ENCODE data around the gene MGLL. TPM values are rescaled to one million over a fixed set of nuclear protein-coding genes. Genes with fewer than 3 reads are reported as not detected.
A peak's percentile ranks its signal among the peaks of the same experiment; 100 is the strongest.

Gene MGLL
- total and polyA plus RNA-seq, 2 donors from 2014 or later: 74.2 to 250 TPM

- Histone ChIP-seq H3K27me3 (ENCODE audit: control insufficient read depth, insufficient read depth, low read length) (no peaks in the 10 kb centered on the region), H3K9me3 (ENCODE audit: control insufficient read depth in 2 of 3, insufficient read depth in 1 of 3, low read length in 3 of 3) (no peaks in the 10 kb centered on the region), H3K4me1 (ENCODE audit: control insufficient read depth in 2 of 3, insufficient read depth in 2 of 3, low read depth in 1 of 3, low read length in 3 of 3) (peaks cover 0 to 13% (median 11%) of the 10 kb centered on the region in 3 donors), H3K4me3 (ENCODE audit: low read length in 3 of 3) (no peak overlapping the region), H3K36me3 (ENCODE audit: control insufficient read depth in 2 of 3, insufficient read depth in 3 of 3, low read length in 3 of 3) (no peaks in the 10 kb centered on the region), H3K27ac (ENCODE audit: low read depth in 2 of 2, low read length in 2 of 2) (peak overlapping the region; percentile 36 to 57), H3K9ac (ENCODE audit: low read length in 3 of 3) (peak overlapping the region in 1 of 3 donors; percentile 28)
- no peak for FAIRE-seq
- no peak for TF ChIP-seq CTCF (IDR thresholded peaks at IDR 0.05; ENCODE audit: borderline replicate concordance, extremely low read depth, insufficient read depth)
- intact Hi-C loops (cut with DNase I): no loop called here
- peak in 2 of 5 donors; percentile 31 to 94 for DNase-seq
Observed at GRCh38 chr3:127747751-127748521, 74.4 kb downstream of the MGLL start.

- H3K9ac ChIP-seq (ENCODE audit: low read length in 3 of 3): no peak overlapping the region
- DNase-seq (no peak), FAIRE-seq (no peak)
- H3K36me3 ChIP-seq (ENCODE audit: control insufficient read depth in 2 of 3, insufficient read depth in 3 of 3, low read length in 3 of 3): no peaks in the 10 kb centered on the region
- no peaks in the 10 kb centered on the region for H3K9me3 ChIP-seq (ENCODE audit: control insufficient read depth in 2 of 3, insufficient read depth in 1 of 3, low read length in 3 of 3)
- H3K4me1 ChIP-seq (ENCODE audit: control insufficient read depth in 2 of 3, insufficient read depth in 2 of 3, low read depth in 1 of 3, low read length in 3 of 3): peaks cover 0 to 13% (median 11%) of the 10 kb centered on the region in 3 donors
- H3K27me3 ChIP-seq (ENCODE audit: control insufficient read depth, insufficient read depth, low read length): no peaks in the 10 kb centered on the region
- peak overlapping the region; percentile 36 to 57 for H3K27ac ChIP-seq (ENCODE audit: low read depth in 2 of 2, low read length in 2 of 2)
- no peak for TF ChIP-seq CTCF (IDR thresholded peaks at IDR 0.05; ENCODE audit: borderline replicate concordance, extremely low read depth, insufficient read depth)
- H3K4me3 ChIP-seq (ENCODE audit: low read length in 3 of 3): no peak overlapping the region
- intact Hi-C loops (cut with DNase I): no loop called here
Observed at GRCh38 chr3:127747066-127747465, 75.2 kb downstream of the MGLL start.

GRCh38 chr3:127746400-127747057 lies 75.8 kb downstream of the MGLL start:
- Histone ChIP-seq H3K27me3 (ENCODE audit: control insufficient read depth, insufficient read depth, low read length) (no peaks in the 10 kb centered on the region), H3K4me1 (ENCODE audit: control insufficient read depth in 2 of 3, insufficient read depth in 2 of 3, low read depth in 1 of 3, low read length in 3 of 3) (peaks cover 0 to 13% (median 11%) of the 10 kb centered on the region in 3 donors), H3K9ac (ENCODE audit: low read length in 3 of 3) (no peak overlapping the region), H3K9me3 (ENCODE audit: control insufficient read depth in 2 of 3, insufficient read depth in 1 of 3, low read length in 3 of 3) (no peaks in the 10 kb centered on the region), H3K27ac (ENCODE audit: low read depth in 2 of 2, low read length in 2 of 2) (no peak overlapping the region), H3K4me3 (ENCODE audit: low read length in 3 of 3) (no peak overlapping the region), H3K36me3 (ENCODE audit: control insufficient read depth in 2 of 3, insufficient read depth in 3 of 3, low read length in 3 of 3) (no peaks in the 10 kb centered on the region)
- FAIRE-seq: no peak
- no peak for DNase-seq
- peak; percentile 6 for TF ChIP-seq CTCF (IDR thresholded peaks at IDR 0.05; ENCODE audit: borderline replicate concordance, extremely low read depth, insufficient read depth)
- intact Hi-C loops (cut with DNase I): no loop called here

Measured in kidney (tissue), 14 donors.